IMR-90 (cell line): ENCODE measurements around the gene CLIC5. TPM values are rescaled to one million over a fixed set of nuclear protein-coding genes. Genes with fewer than 3 reads are reported as not detected.
A peak's percentile ranks its signal among the peaks of the same experiment; 100 is the strongest.

ENCODE experiments used
- ATAC-seq: fragments of 200-7000 bp; cut with Tn5 transposase; 2 replicates; pipeline ENCODE4 v1.9.1; 2020; ENCODE audit warnings: low read depth, mild to moderate bottlenecking, moderate library complexity
- BruUV-seq: library from RNA; stranded (reverse); fragments of 400-500 nt; replicated peaks from 2 replicates; lab custom pipeline; 2021; lab: Mats Ljungman, UMichigan
- CTCF ChIA-PET: fragments of 300-600 bp; formaldehyde crosslinking; extraction: SDS; loops from one replicate; lab custom pipeline; 2021; ENCODE audit warnings: antibody characterized with exemption; lab: Yijun Ruan, JAX
- POLR2A ChIA-PET: fragments of 300-600 bp; sonication (Branson Sonifier 250); formaldehyde crosslinking; loops from one replicate; lab custom pipeline; 2022; ENCODE audit warnings: antibody characterized with exemption; ENCODE audit not compliant: unreplicated experiment; lab: Charles Lee
- DNase-seq: peaks from one replicate; pipeline ENCODE4 v3.0.0; 2013
- H2AFZ ChIP-seq: replicated peaks from 2 replicates; pipeline ENCODE3; 2013; ENCODE audit warnings: low read length, mild to moderate bottlenecking; ENCODE audit not compliant: poor library complexity
- H2AK5ac ChIP-seq: 2 replicates; pipeline ENCODE4 v1.6.1; 2013; ENCODE audit warnings: low read depth, low read length, inconsistent platforms
- H2AK9ac ChIP-seq: replicated peaks from 2 replicates; pipeline ENCODE3; 2013; ENCODE audit warnings: mild to moderate bottlenecking, low read depth, low read length, moderate library complexity; ENCODE audit not compliant: poor library complexity
- H2BK120ac ChIP-seq: 2 replicates; pipeline ENCODE4 v1.6.1; 2013; ENCODE audit warnings: low read depth, low read length, inconsistent platforms
- H2BK15ac ChIP-seq: 3 replicates; pipeline ENCODE4 v1.6.1; 2013; ENCODE audit warnings: low read depth, low read length, inconsistent platforms
- H2BK20ac ChIP-seq: 2 replicates; pipeline ENCODE4 v1.6.1; 2013; ENCODE audit warnings: low read depth, mild to moderate bottlenecking, inconsistent platforms, low read length, moderate library complexity
- H2BK5ac ChIP-seq: 2 replicates; pipeline ENCODE4 v1.6.1; 2013; ENCODE audit warnings: mild to moderate bottlenecking, low read depth, low read length, inconsistent platforms; ENCODE audit not compliant: poor library complexity, severe bottlenecking
- H3K14ac ChIP-seq: replicated peaks from 2 replicates; pipeline ENCODE4 v1.6.1; 2013; ENCODE audit warnings: low read depth, low read length, inconsistent platforms
- H3K18ac ChIP-seq: 2 replicates; pipeline ENCODE4 v1.6.1; 2013; ENCODE audit warnings: low read depth, low read length, control low read depth
- H3K23ac ChIP-seq: 2 replicates; pipeline ENCODE4 v1.6.1; 2013; ENCODE audit warnings: low read depth, low read length, inconsistent platforms
- H3K27ac ChIP-seq: 2 replicates; pipeline ENCODE4 v1.5.1; 2013; ENCODE audit warnings: mild to moderate bottlenecking, control low read depth, low read length; ENCODE audit not compliant: insufficient read depth
- H3K27me3 ChIP-seq: 2 replicates; pipeline ENCODE4 v1.6.1; 2013; ENCODE audit warnings: low read length; ENCODE audit not compliant: control insufficient read depth, insufficient read depth
- H3K36me3 ChIP-seq: 2 replicates; pipeline ENCODE4 v1.6.1; 2013; ENCODE audit warnings: low read length, mixed read lengths; ENCODE audit not compliant: control insufficient read depth, insufficient read depth
- H3K4ac ChIP-seq: 2 replicates; pipeline ENCODE4 v1.6.1; 2013; ENCODE audit warnings: low read depth, low read length, inconsistent platforms
- H3K4me1 ChIP-seq: 2 replicates; pipeline ENCODE4 v1.6.1; 2013; ENCODE audit warnings: low read length, mixed read lengths; ENCODE audit not compliant: control insufficient read depth, insufficient read depth
- H3K4me2 ChIP-seq: 2 replicates; pipeline ENCODE4 v1.6.1; 2013; ENCODE audit warnings: low read depth, mild to moderate bottlenecking, control low read depth, low read length, moderate library complexity
- H3K4me3 ChIP-seq: 2 replicates; pipeline ENCODE4 v1.5.1; 2013; ENCODE audit warnings: low read depth, mild to moderate bottlenecking, control low read depth, low read length, moderate library complexity; ENCODE audit not compliant: insufficient read depth
- H3K56ac ChIP-seq: 2 replicates; pipeline ENCODE4 v1.6.1; 2013; ENCODE audit warnings: low read length, inconsistent platforms; ENCODE audit not compliant: insufficient read depth; ENCODE audit errors: extremely low read depth
- H3K79me1 ChIP-seq, 2 experiments: 2 replicates each; pipeline ENCODE4 v1.6.1; 2013; ENCODE audit warnings: low read length in 2 of 2, inconsistent platforms in 1 of 2, low read depth in 1 of 2
- H3K9ac ChIP-seq: 2 replicates; pipeline ENCODE4 v1.6.1; 2013; ENCODE audit warnings: low read depth, low read length, control low read depth
- H3K9me1 ChIP-seq: 2 replicates; pipeline ENCODE4 v1.6.1; 2013; ENCODE audit warnings: low read length, inconsistent platforms; ENCODE audit not compliant: insufficient read depth
- H3K9me3 ChIP-seq: 2 replicates; pipeline ENCODE4 v1.6.1; 2013; ENCODE audit warnings: low read length; ENCODE audit not compliant: control insufficient read depth, insufficient read depth
- H4K20me1 ChIP-seq: 2 replicates; pipeline ENCODE4 v1.6.1; 2013; ENCODE audit warnings: low read length, inconsistent platforms; ENCODE audit not compliant: insufficient read depth
- H4K5ac ChIP-seq: 2 replicates; pipeline ENCODE4 v1.6.1; 2013; ENCODE audit warnings: mild to moderate bottlenecking, low read depth, low read length, control low read depth
- H4K8ac ChIP-seq, 2 experiments: 2 replicates each; pipeline ENCODE4 v1.6.1; 2013; ENCODE audit warnings: low read depth in 2 of 2, low read length in 2 of 2, control low read depth in 1 of 2, inconsistent platforms in 1 of 2
- H4K91ac ChIP-seq: 2 replicates; pipeline ENCODE4 v1.6.1; 2013; ENCODE audit warnings: low read depth, low read length, inconsistent platforms; ENCODE audit not compliant: insufficient read depth
- NFE2L2 ChIP-seq: fragments of 150-350 bp; IDR thresholded peaks from 2 replicates; pipeline ENCODE4 v1.6.1; 2016; ENCODE audit warnings: low read depth, mild to moderate bottlenecking, low read length
- WGBS, 2 experiments: methylation state at CpG; one replicate each; pipeline versions ENCODE4 v1.1.5 to v1.1.7; 2013; ENCODE audit warnings: missing lambda C conversion rate in 2 of 2; ENCODE audit not compliant: insufficient read length in 1 of 2; ENCODE audit errors: extremely low coverage in 2 of 2; 5-methylcytosine and 5-hydroxymethylcytosine counted together
- dilution Hi-C: fragments of 300-500 bp; cut with HindIII; formaldehyde crosslinking; loops from one replicate; pipeline ENCODE4 v1.14.3; 2018; ENCODE audit warnings: low sequenced_read_pairs; ENCODE audit not compliant: unreplicated experiment
- in situ Hi-C: fragments of 300-500 bp; cut with MboI; formaldehyde crosslinking; loops from 3 replicates; pipeline ENCODE4 v1.14.3; 2019; ENCODE audit warnings: low sequenced_read_pairs, inconsistent platforms, mixed read lengths
- intact Hi-C: fragments of 100-400 bp; cut with micrococcal nuclease; formaldehyde crosslinking; loops from 2 replicates; pipeline ENCODE4 v1.10.0; 2022
- polyA plus RNA-seq, 3 experiments: library from polyadenylated mRNA; depleted of rRNA; stranded (reverse); fragments of >200 nt; gene quantifications; 2 replicates each; pipeline ENCODE4 v1.2.3, GENCODE V29; 2012; ENCODE audit warnings: low replicate concordance in 1 of 3
- total RNA-seq: library from RNA; depleted of rRNA; stranded (reverse); fragments of >200 nt; gene quantifications from 2 replicates; pipeline ENCODE4 v1.2.3, GENCODE V29; 2012

CLIC5 gene
- total and polyA plus RNA-seq, 2 of the 4 experiments (the other 2 are of a cell fraction) = not detected

DNA sequence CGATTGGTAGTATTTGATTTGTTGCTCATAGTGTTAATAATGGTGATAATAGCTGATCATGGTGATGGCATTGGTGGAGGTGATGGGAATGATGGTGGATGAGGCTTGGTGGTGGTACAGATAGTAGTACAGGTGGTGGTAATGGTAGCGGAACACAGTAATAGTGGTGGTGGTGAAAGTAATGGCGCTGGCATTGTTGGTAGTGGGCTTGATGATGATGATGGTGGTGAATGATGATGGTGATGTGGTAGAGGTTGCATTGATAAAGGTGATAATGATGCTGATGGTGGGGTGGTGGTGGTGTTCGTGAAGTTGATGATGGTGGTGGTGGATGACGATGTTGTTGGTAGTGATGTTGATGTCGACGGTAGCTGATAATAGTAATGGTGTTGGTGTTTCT is 24.6 kb upstream of the CLIC5 start:
- Histone ChIP-seq H3K9ac (no peak overlapping the region), H3K14ac (no peak overlapping the region), H3K9me3 (no peaks in the 10 kb centered on the region), H3K9me1 (no peaks in the 10 kb centered on the region), H3K36me3 (no peaks in the 10 kb centered on the region), H2BK20ac (no peak overlapping the region), H2AFZ (no peak overlapping the region), H2BK5ac (no peak overlapping the region), H3K4me3 (no peak overlapping the region), H2BK120ac (no peak overlapping the region), H3K56ac (no peak overlapping the region), H3K23ac (no peak overlapping the region), H4K91ac (no peak overlapping the region), H3K27ac (no peak overlapping the region), H3K4me2 (no peak overlapping the region), H3K27me3 (no peaks in the 10 kb centered on the region), H2AK5ac (no peak overlapping the region), H2AK9ac (peak overlapping the region; percentile 37), H4K8ac (no peak overlapping the region), H4K20me1 (no peaks in the 10 kb centered on the region), H3K18ac (no peak overlapping the region), H3K79me1 (no peaks in the 10 kb centered on the region), H2BK15ac (no peak overlapping the region), H3K4ac (no peak overlapping the region), H3K4me1 (no peaks in the 10 kb centered on the region), H4K5ac (no peak overlapping the region)
- ChIA-PET POLR2A (no interaction called here), CTCF (interaction anchor here (1.0 kb wide), 1 partner anchor 22 kb away, joined by 3 read pairs; no protein-coding TSS in a partner anchor)
- dilution Hi-C loops = no loop called here
- no peak for ATAC-seq
- BruUV-seq = no TSS peak
- 82% methylated on average over 7 of the region's 7 CpGs; no CpG with 5 or more reads in 1 of the 2 experiments for WGBS, 2 experiments
- intact Hi-C loops = no loop called here
- DNase-seq = no peak
- in situ Hi-C loops = no loop called here
- TF ChIP-seq NFE2L2 = no peak
